Keratinocyte (primary cell): ENCODE measurements around the gene BICD1. TPM values are rescaled to one million over a fixed set of nuclear protein-coding genes. Genes with fewer than 3 reads are reported as not detected.

ENCODE experiments used
- DNase-seq: peaks from one replicate; pipeline ENCODE4 v3.0.0-alpha.2; 2011; ENCODE audit warnings: low read depth, missing footprints, low spot score
- FAIRE-seq: peaks from 2 replicates; lab custom pipeline; 2011; peaks lifted over from hg19 to GRCh38; lab: Jason Lieb, UNC
- H2AFZ ChIP-seq: 2 replicates; pipeline ENCODE4 v1.6.0; 2012; ENCODE audit warnings: low read length, control low read depth, inconsistent platforms; ENCODE audit not compliant: control insufficient read depth
- H3K27ac ChIP-seq: 2 replicates; pipeline ENCODE4 v1.5.1; 2011; ENCODE audit warnings: low read length; ENCODE audit not compliant: control insufficient read depth, insufficient read depth
- H3K27me3 ChIP-seq: 3 replicates; pipeline ENCODE4 v1.6.0; 2011; ENCODE audit warnings: low read length; ENCODE audit not compliant: control insufficient read depth, insufficient read depth; ENCODE audit errors: extremely low read depth
- H3K36me3 ChIP-seq, 2 experiments: 2 replicates in 1 of 2; 3 replicates in 1 of 2; pipeline ENCODE4 v1.5.1; 2011; ENCODE audit warnings: low read length in 2 of 2, mild to moderate bottlenecking in 1 of 2; ENCODE audit not compliant: control insufficient read depth in 2 of 2, insufficient read depth in 2 of 2; ENCODE audit errors: extremely low read depth in 1 of 2
- H3K4me1 ChIP-seq: 3 replicates; pipeline ENCODE4 v1.5.1; 2011; ENCODE audit warnings: low read length; ENCODE audit not compliant: control insufficient read depth, insufficient read depth; ENCODE audit errors: extremely low read depth
- H3K4me2 ChIP-seq: 3 replicates; pipeline ENCODE4 v1.6.0; 2011; ENCODE audit warnings: low read depth, low read length; ENCODE audit not compliant: control insufficient read depth, insufficient read depth; ENCODE audit errors: extremely low read depth
- H3K4me3 ChIP-seq, 3 experiments: fragments of 200-600 bp in 1 of 3; sonication (generic) in 1 of 3; 2 replicates in 2 of 3; 3 replicates in 1 of 3; pipeline ENCODE4 v1.5.1; 2011 to 2016; ENCODE audit warnings: low read length in 3 of 3, mild to moderate bottlenecking in 3 of 3, control low read depth in 2 of 3, inconsistent platforms in 1 of 3, low read depth in 1 of 3, mixed read lengths in 1 of 3, mixed run types in 1 of 3, moderate library complexity in 1 of 3; ENCODE audit not compliant: control insufficient read depth in 2 of 3, insufficient read depth in 2 of 3; ENCODE audit errors: extremely low read depth in 1 of 3
- H3K79me2 ChIP-seq: 2 replicates; pipeline ENCODE4 v1.6.0; 2012; ENCODE audit warnings: low read length; ENCODE audit not compliant: control insufficient read depth, insufficient read depth
- H3K9ac ChIP-seq: 3 replicates; pipeline ENCODE4 v1.6.0; 2011; ENCODE audit warnings: low read length; ENCODE audit not compliant: control insufficient read depth, insufficient read depth; ENCODE audit errors: extremely low read depth
- H3K9me1 ChIP-seq: 3 replicates; pipeline ENCODE4 v1.6.0; 2011; ENCODE audit warnings: low read length; ENCODE audit not compliant: control insufficient read depth, insufficient read depth; ENCODE audit errors: extremely low read depth
- H3K9me3 ChIP-seq: 2 replicates; pipeline ENCODE4 v1.5.1; 2012; ENCODE audit warnings: low read depth, low read length; ENCODE audit not compliant: control insufficient read depth
- H4K20me1 ChIP-seq: 3 replicates; pipeline ENCODE4 v1.6.0; 2011; ENCODE audit warnings: low read length; ENCODE audit not compliant: control insufficient read depth, insufficient read depth; ENCODE audit errors: extremely low read depth
- CTCF ChIP-seq, 3 experiments: IDR thresholded peaks in 1 of 3; conservative IDR thresholded peaks in 1 of 3; optimal IDR thresholded peaks in 1 of 3; 2 replicates in 2 of 3; 3 replicates in 1 of 3; pipeline versions ENCODE3 to v1.5.1; 2011; ENCODE audit warnings: low read length in 3 of 3, mild to moderate bottlenecking in 3 of 3, moderate library complexity in 2 of 3, control low read depth in 1 of 3, inconsistent platforms in 1 of 3; ENCODE audit not compliant: insufficient read depth in 2 of 3; ENCODE audit errors: extremely low read depth in 1 of 3
- EZH2 ChIP-seq: IDR thresholded peaks from one replicate; pipeline ENCODE4 v1.6.1; 2012; ENCODE audit warnings: inconsistent platforms, mild to moderate bottlenecking, low read length, moderate library complexity
- dilution Hi-C: fragments of 300-500 bp; cut with MboI; formaldehyde crosslinking; loops from one replicate; pipeline ENCODE4 v1.7.0; 2020; ENCODE audit warnings: low sequenced_read_pairs; ENCODE audit not compliant: extremely low pct_ligation_motif_present
- polyA plus RNA-seq, 5 experiments: library from polyadenylated mRNA; depleted of rRNA in 3 of 5; stranded (reverse) in 3 of 5; stranded (forward) in 1 of 5; unstranded in 1 of 5; fragments of >200 nt; gene quantifications; 1 replicate in 1 of 5; 2 replicates in 3 of 5; 3 replicates in 1 of 5; pipeline versions ENCODE4 v1.2.1 to v1.2.3, GENCODE V29; 2011 to 2012; ENCODE audit warnings: missing spikeins in 2 of 5, low read depth in 1 of 5, low replicate concordance in 1 of 5

Gene BICD1
- polyA plus RNA-seq, 1 donor (not counting 4 experiments of a cell fraction or from before 2014, with no cell fraction given) = 10.2 TPM

GRCh38 chr12:32151552-32151951, 44.9 kb downstream of the BICD1 start:
- H3K9me1 ChIP-seq = no peaks in the 10 kb centered on the region
- no peak overlapping the region for H3K27ac ChIP-seq
- dilution Hi-C loops = no loop called here
- FAIRE-seq = no peak
- TF ChIP-seq EZH2 = no peak
- TF ChIP-seq CTCF (optimal IDR thresholded peaks at IDR 0.05 in 1 of 3, IDR thresholded peaks at IDR 0.05 in 1 of 3, conservative IDR thresholded peaks at IDR 0.05 in 1 of 3; ENCODE audit: extremely low read depth in 1 of 3, insufficient read depth in 2 of 3, low read length in 3 of 3) = no peak
- H3K36me3 ChIP-seq = no peaks in the 10 kb centered on the region
- no peak overlapping the region for H2AFZ ChIP-seq
- no peaks in the 10 kb centered on the region for H3K79me2 ChIP-seq
- no peak overlapping the region for H3K4me3 ChIP-seq
- H3K4me2 ChIP-seq = no peak overlapping the region
- peaks cover 12% of the 10 kb centered on the region for H3K4me1 ChIP-seq
- H3K9me3 ChIP-seq = no peaks in the 10 kb centered on the region
- DNase-seq = no peak
- H3K27me3 ChIP-seq = no peaks in the 10 kb centered on the region
- no peak overlapping the region for H3K9ac ChIP-seq
- no peaks in the 10 kb centered on the region for H4K20me1 ChIP-seq

GRCh38 chr12:32155041-32155440, 48.4 kb downstream of the BICD1 start:
- no peak overlapping the region for H3K4me3 ChIP-seq
- H3K9me1 ChIP-seq = no peaks in the 10 kb centered on the region
- H3K9ac ChIP-seq = no peak overlapping the region
- no peaks in the 10 kb centered on the region for H3K27me3 ChIP-seq
- DNase-seq = no peak
- H3K4me2 ChIP-seq = no peak overlapping the region
- dilution Hi-C loops = no loop called here
- H3K79me2 ChIP-seq = no peaks in the 10 kb centered on the region
- TF ChIP-seq EZH2 (no peak), CTCF (optimal IDR thresholded peaks at IDR 0.05 in 1 of 3, IDR thresholded peaks at IDR 0.05 in 1 of 3, conservative IDR thresholded peaks at IDR 0.05 in 1 of 3; ENCODE audit: extremely low read depth in 1 of 3, insufficient read depth in 2 of 3, low read length in 3 of 3) (no peak)
- H3K4me1 ChIP-seq = peaks cover 13% of the 10 kb centered on the region
- H3K36me3 ChIP-seq = no peaks in the 10 kb centered on the region
- no peaks in the 10 kb centered on the region for H3K9me3 ChIP-seq
- H2AFZ ChIP-seq = no peak overlapping the region
- no peaks in the 10 kb centered on the region for H4K20me1 ChIP-seq
- H3K27ac ChIP-seq = no peak overlapping the region
- no peak for FAIRE-seq
